AG04449 (cell line): ENCODE measurements around the gene NODAL.

Experiments
- CTCF ChIA-PET: fragments of 350-600 bp; formaldehyde crosslinking; extraction: SDS; loops from one replicate; lab custom pipeline; 2021; ENCODE audit warnings: antibody characterized with exemption; lab: Yijun Ruan, JAX
- POLR2A ChIA-PET: fragments of 400-600, 350-600 bp; formaldehyde crosslinking; extraction: SDS; loops from one replicate; lab custom pipeline; 2020; ENCODE audit warnings: antibody characterized with exemption, inconsistent platforms; lab: Yijun Ruan, JAX
- DNase-seq: peaks from one replicate; pipeline ENCODE4 v3.0.0-alpha.2; 2010; ENCODE audit warnings: low read depth, low spot score
- H3K4me3 ChIP-seq: 2 replicates; pipeline ENCODE4 v1.5.1; 2011; ENCODE audit warnings: low read depth, mild to moderate bottlenecking, control low read depth, low read length
- TF ChIP-seq, protein P1 (sequence below): IDR thresholded peaks from one replicate; pipeline ENCODE4 v1.5.1; 2011; ENCODE audit warnings: mild to moderate bottlenecking, moderate library complexity, low read length, control low read depth, inconsistent platforms; ENCODE audit not compliant: insufficient read depth; ENCODE audit errors: missing control alignments

Gene NODAL

DNA sequence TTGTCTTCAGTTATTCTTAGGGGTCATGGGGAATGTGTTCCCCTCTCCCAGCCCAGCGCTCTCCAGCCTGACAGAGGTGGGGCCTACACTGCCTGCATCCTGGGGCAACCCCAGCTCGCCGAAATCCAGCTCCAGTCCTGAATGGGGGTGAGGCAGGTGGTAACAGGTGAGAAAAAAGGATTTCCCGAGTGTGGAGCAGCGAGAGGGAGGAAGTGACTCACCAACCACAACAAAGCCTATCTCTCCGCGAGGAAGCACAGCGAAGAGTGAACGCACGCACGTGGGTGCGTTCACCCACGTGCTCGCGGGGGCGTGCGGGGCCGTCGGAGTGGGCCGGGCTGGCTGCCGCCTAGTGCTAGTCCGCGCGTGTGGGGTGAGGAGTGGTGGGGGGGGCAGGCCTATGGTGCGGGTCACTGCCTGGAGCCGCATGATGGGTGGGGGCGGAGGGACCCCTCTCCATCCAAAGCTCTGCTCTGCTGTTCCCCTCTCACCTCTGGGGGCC is 36.2 kb upstream of the NODAL start:
- POLR2A ChIA-PET: no interaction called here
- CTCF ChIA-PET: interaction anchor here (0.6 to 2.0 kb wide), 4 partner anchors 11 to 18 kb away, joined by 3 to 5 read pairs (median 4); no protein-coding TSS in a partner anchor
- no peak for DNase-seq
- TF ChIP-seq, protein P1, sequence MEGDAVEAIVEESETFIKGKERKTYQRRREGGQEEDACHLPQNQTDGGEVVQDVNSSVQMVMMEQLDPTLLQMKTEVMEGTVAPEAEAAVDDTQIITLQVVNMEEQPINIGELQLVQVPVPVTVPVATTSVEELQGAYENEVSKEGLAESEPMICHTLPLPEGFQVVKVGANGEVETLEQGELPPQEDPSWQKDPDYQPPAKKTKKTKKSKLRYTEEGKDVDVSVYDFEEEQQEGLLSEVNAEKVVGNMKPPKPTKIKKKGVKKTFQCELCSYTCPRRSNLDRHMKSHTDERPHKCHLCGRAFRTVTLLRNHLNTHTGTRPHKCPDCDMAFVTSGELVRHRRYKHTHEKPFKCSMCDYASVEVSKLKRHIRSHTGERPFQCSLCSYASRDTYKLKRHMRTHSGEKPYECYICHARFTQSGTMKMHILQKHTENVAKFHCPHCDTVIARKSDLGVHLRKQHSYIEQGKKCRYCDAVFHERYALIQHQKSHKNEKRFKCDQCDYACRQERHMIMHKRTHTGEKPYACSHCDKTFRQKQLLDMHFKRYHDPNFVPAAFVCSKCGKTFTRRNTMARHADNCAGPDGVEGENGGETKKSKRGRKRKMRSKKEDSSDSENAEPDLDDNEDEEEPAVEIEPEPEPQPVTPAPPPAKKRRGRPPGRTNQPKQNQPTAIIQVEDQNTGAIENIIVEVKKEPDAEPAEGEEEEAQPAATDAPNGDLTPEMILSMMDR: no peak
- H3K4me3 ChIP-seq: no peak overlapping the region

DNA sequence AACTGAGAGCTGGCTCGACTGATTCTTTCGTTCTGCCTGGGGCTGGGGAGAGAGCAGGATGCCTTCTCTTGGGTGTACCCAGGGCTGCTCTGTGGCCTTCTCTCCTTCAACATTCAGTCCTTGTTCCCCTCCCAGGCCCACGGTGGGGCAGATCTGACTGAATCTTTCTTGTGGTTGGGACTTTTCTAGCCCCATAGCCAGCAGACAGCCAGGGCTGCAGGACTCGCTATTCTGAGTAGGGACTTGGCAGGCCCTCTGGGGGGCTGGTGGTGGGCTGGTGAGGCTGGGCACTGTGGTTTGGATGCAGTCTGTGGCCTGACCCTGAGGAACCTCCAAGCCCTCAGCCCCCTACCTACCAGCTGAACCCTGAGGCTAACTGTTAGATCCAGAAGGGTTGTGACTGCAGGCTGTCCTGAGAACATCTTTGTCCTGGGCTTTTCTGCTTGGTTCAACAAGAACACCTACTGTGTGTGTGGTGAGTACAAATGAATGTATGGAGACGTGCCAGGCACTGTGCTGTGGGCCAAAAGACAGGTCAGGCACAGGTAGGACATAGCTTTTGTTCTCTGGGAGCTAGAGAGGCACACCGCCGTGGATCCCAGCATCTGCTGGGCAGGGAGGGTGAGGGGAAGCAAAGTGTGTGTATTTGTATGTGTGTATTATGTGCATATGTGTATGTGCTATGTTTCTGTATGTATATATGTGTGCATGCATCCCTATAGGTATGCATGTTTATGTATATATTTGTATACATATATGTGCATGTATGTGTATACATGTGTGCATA is 35.0 kb upstream of the NODAL start:
- POLR2A ChIA-PET: no interaction called here
- no peak overlapping the region for H3K4me3 ChIP-seq
- TF ChIP-seq, protein P1: no peak
- CTCF ChIA-PET: interaction anchor here (1.0 to 2.0 kb wide), 4 partner anchors 12 to 17 kb away, joined by 3 to 5 read pairs (median 4); no protein-coding TSS in a partner anchor
- no peak for DNase-seq

DNA sequence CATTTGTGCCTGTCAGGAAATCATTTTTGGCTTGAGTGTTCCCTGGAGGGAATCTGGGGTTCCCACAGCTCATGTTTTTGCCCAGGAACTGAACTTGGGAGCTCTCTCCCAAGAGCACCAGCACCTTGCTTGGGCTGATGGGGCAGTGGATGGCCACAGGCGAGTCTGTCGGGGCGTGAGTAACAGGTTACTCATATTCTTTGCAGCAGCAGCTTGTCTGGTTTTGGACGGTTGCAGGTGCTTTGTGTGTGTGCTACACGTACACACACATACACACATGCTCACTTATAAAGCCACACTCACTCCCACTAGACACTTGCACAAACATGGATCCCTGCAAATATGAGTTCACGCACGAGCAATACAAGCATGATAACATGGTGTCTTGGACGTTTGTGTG is 34.2 kb upstream of the NODAL start:
- no peak overlapping the region for H3K4me3 ChIP-seq
- CTCF ChIA-PET: interaction anchor here (1.0 to 1.1 kb wide), 2 partner anchors 11 to 14 kb away, joined by 3 to 5 read pairs; no protein-coding TSS in a partner anchor
- TF ChIP-seq, protein P1: no peak
- DNase-seq: no peak
- POLR2A ChIA-PET: no interaction called here

DNA sequence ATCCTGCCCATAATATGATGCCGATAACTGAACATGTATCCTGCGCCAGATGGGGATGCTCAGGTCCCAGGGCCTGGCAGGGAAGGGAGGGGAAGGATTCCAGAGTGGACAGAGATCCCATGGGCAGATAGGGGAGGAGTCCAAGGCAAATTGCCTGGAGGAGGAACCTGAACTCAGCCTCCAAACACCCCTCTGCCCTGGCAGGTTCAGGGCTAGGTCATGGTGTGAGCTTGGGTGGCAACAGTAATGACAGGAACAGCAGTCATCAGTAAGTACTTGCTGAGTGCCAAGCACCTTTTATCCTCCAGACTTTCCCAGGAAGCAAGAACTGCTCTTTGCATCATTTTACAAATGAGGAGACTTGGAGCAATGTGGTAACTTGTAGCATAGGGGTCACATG is 33.3 kb upstream of the NODAL start:
- H3K4me3 ChIP-seq: no peak overlapping the region
- TF ChIP-seq, protein P1: no peak
- DNase-seq: no peak
- ChIA-PET CTCF (interaction anchor here (4.3 kb wide), 1 partner anchor 13 kb away, joined by 23 read pairs; no protein-coding TSS in a partner anchor), POLR2A (no interaction called here)

DNA sequence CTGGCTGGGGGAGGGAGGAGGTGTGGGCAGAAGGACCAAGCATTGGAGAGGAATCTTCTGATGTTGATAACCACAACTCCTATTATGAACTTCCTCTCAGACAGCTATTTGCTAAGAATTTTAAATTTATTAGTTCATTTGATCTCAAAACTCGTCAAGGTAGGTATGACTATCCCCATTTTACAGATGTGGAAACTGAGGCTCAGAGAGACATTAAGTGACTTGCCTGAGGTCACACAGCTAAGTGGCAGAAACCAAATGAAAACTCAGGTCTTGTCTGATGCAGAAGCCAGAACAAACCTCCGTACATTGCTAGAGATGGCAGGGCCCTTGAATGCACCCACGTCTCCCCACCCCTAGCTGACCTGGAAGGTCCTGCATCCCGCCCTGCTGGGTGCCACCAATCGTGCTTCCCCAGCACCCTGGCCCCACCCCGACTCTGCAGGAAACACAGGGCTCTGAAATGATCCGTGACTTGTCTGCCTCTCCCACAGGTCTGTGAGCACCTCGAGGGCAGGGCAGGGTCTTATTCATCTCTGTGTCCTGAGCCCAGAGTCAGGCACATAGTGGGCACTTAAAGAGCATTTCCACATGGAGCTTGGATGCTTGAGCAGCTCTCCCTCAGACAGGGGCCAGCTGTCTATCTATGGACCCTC is 31.4 kb upstream of the NODAL start:
- no peak for DNase-seq
- TF ChIP-seq, protein P1: no peak
- CTCF ChIA-PET: interaction anchor here (4.3 kb wide), 1 partner anchor 11 kb away, joined by 23 read pairs; no protein-coding TSS in a partner anchor
- no peak overlapping the region for H3K4me3 ChIP-seq
- POLR2A ChIA-PET: no interaction called here

DNA sequence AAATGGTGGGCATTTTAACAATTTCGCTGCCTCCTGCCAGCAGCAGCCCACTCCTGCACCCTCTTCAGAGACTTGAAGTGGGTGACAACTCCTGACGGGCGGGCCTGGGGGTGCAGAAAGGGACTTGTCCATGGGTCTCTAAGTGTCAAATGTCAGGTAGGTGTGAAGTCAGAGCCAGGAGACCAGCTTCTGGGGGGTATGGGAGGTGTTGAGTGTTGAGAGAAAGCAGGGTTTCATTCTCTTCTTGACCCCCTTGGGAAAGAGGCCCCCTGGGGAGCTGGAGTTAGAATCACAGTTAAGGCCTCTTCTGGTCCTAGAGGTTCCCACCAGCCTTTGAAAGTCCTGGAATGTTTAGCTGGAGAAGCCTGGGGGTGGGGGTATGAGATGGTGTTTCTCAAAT is 25.5 kb upstream of the NODAL start:
- TF ChIP-seq, protein P1: no peak
- ChIA-PET POLR2A (no interaction called here), CTCF (interaction anchor here (1.3 to 10.0 kb wide), 2 partner anchors 74 to 292 kb away, joined by 3 to 180 read pairs; no protein-coding TSS in a partner anchor)

More for the DNA sequence above, 25.5 kb upstream of the NODAL start:
- no peak overlapping the region for H3K4me3 ChIP-seq
- DNase-seq: no peak
